Activated CD8-positive, alpha-beta T cell treated with anti-CD3 and anti-CD28 coated beads for 36 hours (primary cell): ENCODE measurements around the gene KY. TPM values are rescaled to one million over a fixed set of nuclear protein-coding genes. Genes with fewer than 3 reads are reported as not detected.

Source experiments
- ATAC-seq: fragments of 200-7000 bp; cut with Tn5 transposase; one replicate; pipeline ENCODE4 v1.10.0; 2021; ENCODE audit warnings: mild to moderate bottlenecking, moderate library complexity
- CTCF ChIA-PET: fragments of 350-600 bp; sonication (Branson Sonifier 250); formaldehyde crosslinking; loops from one replicate; lab custom pipeline; 2021; ENCODE audit warnings: antibody characterized with exemption; lab: Charles Lee
- POLR2A ChIA-PET: fragments of 350-600 bp; sonication (Branson Sonifier 250); formaldehyde crosslinking; loops from one replicate; lab custom pipeline; 2021; ENCODE audit warnings: antibody characterized with exemption; lab: Charles Lee
- DNase-seq: peaks from one replicate; pipeline ENCODE4 v3.0.0-alpha.2; 2020
- H3K27ac Mint-ChIP-seq: one replicate; pipeline ENCODE4 v1.8.0; 2021; ENCODE audit warnings: mild to moderate bottlenecking, mixed read lengths
- H3K27me3 Mint-ChIP-seq: one replicate; pipeline ENCODE4 v1.8.0; 2021; ENCODE audit warnings: mixed read lengths
- H3K36me3 Mint-ChIP-seq: one replicate; pipeline ENCODE4 v1.8.0; 2021; ENCODE audit warnings: low read depth, mixed read lengths
- H3K4me1 Mint-ChIP-seq: one replicate; pipeline ENCODE4 v1.8.0; 2021; ENCODE audit warnings: low read depth, mixed read lengths
- H3K4me3 Mint-ChIP-seq: one replicate; pipeline ENCODE4 v1.8.0; 2021; ENCODE audit warnings: mild to moderate bottlenecking, moderate library complexity, mixed read lengths
- H3K9me3 Mint-ChIP-seq: one replicate; pipeline ENCODE4 v1.8.0; 2021; ENCODE audit warnings: mixed read lengths
- intact Hi-C: fragments of 100-400 bp; cut with micrococcal nuclease; formaldehyde crosslinking; loops from one replicate; pipeline ENCODE4 v1.10.0; 2022
- total RNA-seq, 2 experiments: library from RNA; stranded (reverse); gene quantifications; one replicate each; pipeline ENCODE4 v1.2.3, GENCODE V29; 2021
- TF ChIP-seq, protein P1 (sequence below): fragments of 200-600 bp; IDR thresholded peaks from one replicate; pipeline ENCODE4 v1.8.0; 2022; ENCODE audit warnings: antibody characterized with exemption, mild to moderate bottlenecking

The KY gene
- total RNA-seq, 2 experiments from 2014 or later: not detected

DNA sequence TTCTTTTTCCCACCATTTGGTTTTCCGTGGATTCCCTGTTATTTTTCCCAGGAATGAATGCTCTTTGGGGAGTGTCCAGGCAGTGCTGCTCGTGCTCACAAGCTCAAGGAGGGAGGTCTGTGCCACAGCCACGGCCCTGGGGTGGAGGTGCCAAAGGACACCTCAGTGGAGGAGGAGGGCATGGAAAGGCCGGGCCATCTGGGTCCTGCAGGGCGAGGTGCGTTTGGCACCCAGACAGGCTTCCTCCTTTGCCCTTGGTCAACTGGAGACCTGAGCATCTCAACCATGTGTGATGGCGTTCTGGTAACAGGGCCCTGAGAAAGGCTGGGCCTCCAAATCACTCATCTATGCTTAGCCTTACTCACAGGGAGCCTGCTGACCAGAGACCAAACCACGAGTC, 25.4 kb downstream of the KY start:
- CTCF ChIA-PET: no interaction called here
- POLR2A ChIA-PET: no interaction called here

DNA sequence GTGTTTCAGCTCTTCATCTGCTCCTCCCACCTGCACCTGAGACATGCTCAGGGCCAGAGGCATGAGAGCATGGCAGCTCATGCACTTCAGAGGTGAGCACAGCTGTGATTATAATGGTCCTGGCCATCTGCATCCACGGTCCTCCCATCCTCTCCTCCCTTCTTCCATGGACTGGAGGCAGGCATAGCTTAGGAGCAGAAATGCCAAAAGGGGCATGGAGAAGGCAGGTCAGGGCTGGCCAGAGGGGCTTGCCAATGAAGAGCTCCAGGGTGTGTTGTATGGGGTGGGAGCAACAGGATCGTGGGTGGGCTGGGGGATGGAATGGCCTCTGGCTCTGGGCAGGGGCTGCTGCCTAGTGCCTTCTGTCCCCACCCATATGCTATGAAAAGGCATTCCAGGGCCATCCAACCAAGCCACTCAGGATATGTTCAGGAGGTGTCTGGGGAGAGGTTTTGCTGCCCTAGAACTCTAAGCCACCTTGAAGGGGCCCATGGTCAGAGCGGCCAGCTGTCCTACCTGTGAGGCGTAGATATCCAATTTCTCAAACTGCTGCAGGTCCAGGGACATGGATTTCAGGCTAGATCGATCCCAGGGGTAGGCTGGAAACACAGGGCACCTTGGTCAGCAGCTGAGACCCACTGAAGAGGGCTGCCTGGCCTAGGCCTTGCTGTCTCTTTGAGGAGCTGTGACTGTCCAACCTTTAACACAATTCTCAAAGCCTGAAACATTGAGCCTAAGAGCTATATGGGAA, 26.1 kb downstream of the KY start:
- no peaks in the 10 kb centered on the region for H3K9me3 Mint-ChIP-seq
- H3K27ac Mint-ChIP-seq: no peak overlapping the region
- ChIA-PET CTCF (no interaction called here), POLR2A (no interaction called here)
- no peaks in the 10 kb centered on the region for H3K4me1 Mint-ChIP-seq
- TF ChIP-seq, protein P1, sequence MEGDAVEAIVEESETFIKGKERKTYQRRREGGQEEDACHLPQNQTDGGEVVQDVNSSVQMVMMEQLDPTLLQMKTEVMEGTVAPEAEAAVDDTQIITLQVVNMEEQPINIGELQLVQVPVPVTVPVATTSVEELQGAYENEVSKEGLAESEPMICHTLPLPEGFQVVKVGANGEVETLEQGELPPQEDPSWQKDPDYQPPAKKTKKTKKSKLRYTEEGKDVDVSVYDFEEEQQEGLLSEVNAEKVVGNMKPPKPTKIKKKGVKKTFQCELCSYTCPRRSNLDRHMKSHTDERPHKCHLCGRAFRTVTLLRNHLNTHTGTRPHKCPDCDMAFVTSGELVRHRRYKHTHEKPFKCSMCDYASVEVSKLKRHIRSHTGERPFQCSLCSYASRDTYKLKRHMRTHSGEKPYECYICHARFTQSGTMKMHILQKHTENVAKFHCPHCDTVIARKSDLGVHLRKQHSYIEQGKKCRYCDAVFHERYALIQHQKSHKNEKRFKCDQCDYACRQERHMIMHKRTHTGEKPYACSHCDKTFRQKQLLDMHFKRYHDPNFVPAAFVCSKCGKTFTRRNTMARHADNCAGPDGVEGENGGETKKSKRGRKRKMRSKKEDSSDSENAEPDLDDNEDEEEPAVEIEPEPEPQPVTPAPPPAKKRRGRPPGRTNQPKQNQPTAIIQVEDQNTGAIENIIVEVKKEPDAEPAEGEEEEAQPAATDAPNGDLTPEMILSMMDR: no peak
- intact Hi-C loops: no loop called here
- H3K4me3 Mint-ChIP-seq: no peak overlapping the region
- H3K27me3 Mint-ChIP-seq: no peaks in the 10 kb centered on the region
- DNase-seq (no peak), ATAC-seq (no peak)
- no peaks in the 10 kb centered on the region for H3K36me3 Mint-ChIP-seq

More for the DNA sequence above, 25.4 kb downstream of the KY start:
- DNase-seq (no peak), ATAC-seq (no peak)
- TF ChIP-seq, protein P1: no peak
- intact Hi-C loops: no loop called here
- Mint-ChIP-seq H3K27ac (no peak overlapping the region), H3K4me3 (no peak overlapping the region), H3K4me1 (no peaks in the 10 kb centered on the region), H3K9me3 (peaks cover 2% of the 10 kb centered on the region), H3K27me3 (no peaks in the 10 kb centered on the region), H3K36me3 (no peaks in the 10 kb centered on the region)

DNA sequence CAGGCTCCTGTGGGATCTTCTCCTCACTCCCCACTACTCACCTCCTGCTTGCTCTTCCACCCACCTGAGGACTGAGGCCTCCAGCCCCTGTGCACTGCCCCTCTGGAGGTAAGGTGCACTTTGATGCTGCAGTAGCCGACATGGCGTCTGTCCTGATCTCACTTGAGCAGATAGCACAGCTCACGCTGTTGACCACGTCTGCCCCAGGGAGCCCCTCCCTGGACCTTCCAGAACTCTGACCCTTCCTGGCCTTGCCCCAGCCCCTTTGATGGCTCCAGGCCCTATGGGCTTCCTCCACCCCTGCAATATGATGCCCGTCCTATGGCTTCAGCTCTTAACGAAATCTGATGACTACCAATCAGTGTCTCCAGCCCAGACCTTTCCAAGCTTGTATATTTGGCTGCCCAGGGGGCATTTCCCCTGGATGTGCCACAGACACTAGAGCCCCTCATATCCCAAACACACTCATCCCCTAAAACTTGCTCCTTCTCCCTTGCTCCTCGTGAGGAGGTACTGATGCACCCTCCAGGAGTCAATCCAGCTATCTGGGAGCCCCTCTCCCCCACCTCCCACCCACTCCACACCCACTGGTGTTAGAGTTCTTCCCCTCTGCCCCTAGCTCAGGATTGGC, 27.1 kb downstream of the KY start:
- Mint-ChIP-seq H3K4me3 (no peak overlapping the region), H3K4me1 (no peaks in the 10 kb centered on the region), H3K9me3 (no peaks in the 10 kb centered on the region), H3K27ac (no peak overlapping the region), H3K27me3 (no peaks in the 10 kb centered on the region), H3K36me3 (no peaks in the 10 kb centered on the region)
- POLR2A ChIA-PET: interaction anchor here (0.8 kb wide), 1 partner anchor 9 kb away, joined by 4 read pairs; no protein-coding TSS in a partner anchor
- intact Hi-C loops: no loop called here
- ATAC-seq (no peak), DNase-seq (no peak)
- CTCF ChIA-PET: no interaction called here
- TF ChIP-seq, protein P1: no peak

DNA sequence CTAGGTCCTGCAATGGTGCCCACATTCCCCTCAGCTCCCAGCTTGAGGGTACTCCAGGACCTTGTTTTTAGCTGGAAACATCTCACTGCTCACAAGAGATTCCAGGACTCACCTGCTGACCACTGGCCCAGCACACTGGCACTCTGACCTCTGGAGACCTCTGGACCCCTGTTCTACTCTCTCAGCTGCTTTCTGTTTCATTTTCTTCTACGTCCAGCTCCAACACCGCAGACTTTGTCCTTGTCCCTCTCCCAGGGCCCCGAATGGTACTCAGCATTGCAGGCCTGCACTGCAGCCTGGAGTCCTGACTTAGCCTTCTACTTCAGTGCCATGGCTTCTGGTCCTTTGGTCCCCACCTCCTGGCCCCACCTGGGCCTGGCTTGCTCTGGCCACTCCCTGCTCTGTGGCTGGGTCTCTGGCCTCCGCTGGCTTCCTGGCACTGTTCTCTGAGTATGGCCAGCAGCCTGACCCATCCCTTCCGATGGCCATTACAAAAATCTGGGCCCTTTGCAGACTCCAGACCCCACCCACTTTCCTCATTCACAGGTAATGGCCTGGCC, 27.9 kb downstream of the KY start:
- H3K27ac Mint-ChIP-seq: no peak overlapping the region
- no peaks in the 10 kb centered on the region for H3K27me3 Mint-ChIP-seq
- H3K4me3 Mint-ChIP-seq: no peak overlapping the region
- DNase-seq (no peak), ATAC-seq (no peak)
- TF ChIP-seq, protein P1: no peak
- H3K36me3 Mint-ChIP-seq: no peaks in the 10 kb centered on the region
- intact Hi-C loops: no loop called here
- no peaks in the 10 kb centered on the region for H3K4me1 Mint-ChIP-seq
- no peaks in the 10 kb centered on the region for H3K9me3 Mint-ChIP-seq
- POLR2A ChIA-PET: no interaction called here
- CTCF ChIA-PET: interaction anchor here (1.3 kb wide), 1 partner anchor 22 kb away, joined by 4 read pairs; no protein-coding TSS in a partner anchor

DNA sequence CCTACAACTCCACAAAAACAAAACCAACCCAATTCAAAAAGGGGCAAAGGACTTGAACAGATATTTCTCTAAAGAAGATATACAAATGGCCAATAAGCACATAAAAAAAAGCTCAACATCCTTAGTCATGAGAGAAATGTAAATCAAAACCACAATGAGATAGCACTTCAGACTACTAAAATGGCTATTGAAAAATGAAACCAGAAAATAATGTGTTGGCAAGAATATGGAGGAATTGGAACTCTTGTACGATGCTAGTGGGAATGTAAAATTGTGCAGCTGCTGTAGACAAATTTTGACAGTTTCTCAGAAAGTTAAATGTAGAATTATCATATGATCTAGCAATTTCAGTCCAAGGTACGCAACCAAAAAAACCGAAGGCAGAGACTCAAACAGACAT, 29.0 kb downstream of the KY start:
- TF ChIP-seq, protein P1: no peak
- no peak overlapping the region for H3K27ac Mint-ChIP-seq
- intact Hi-C loops: no loop called here
- no peaks in the 10 kb centered on the region for H3K27me3 Mint-ChIP-seq
- H3K9me3 Mint-ChIP-seq: no peaks in the 10 kb centered on the region
- H3K36me3 Mint-ChIP-seq: no peaks in the 10 kb centered on the region
- no peak for ATAC-seq
- DNase-seq: no peak
- no peak overlapping the region for H3K4me3 Mint-ChIP-seq
- POLR2A ChIA-PET: no interaction called here
- CTCF ChIA-PET: interaction anchor here (1.3 kb wide), 1 partner anchor 21 kb away, joined by 4 read pairs; no protein-coding TSS in a partner anchor
- no peaks in the 10 kb centered on the region for H3K4me1 Mint-ChIP-seq
